GM18519 (cell line): ENCODE measurements around the gene SLC12A8.

Experiments used
- ATAC-seq: cut with Tn5 transposase; IDR thresholded peaks from one replicate; pipeline ENCODE4 v1.9.1; 2021; ENCODE audit warnings: mild to moderate bottlenecking, moderate library complexity; ENCODE audit not compliant: unreplicated experiment, low FRiP score

The SLC12A8 gene

GRCh38 chr3:125219261-125219701 lies 6.7 kb upstream of the SLC12A8 start:
- no peak for ATAC-seq

- ATAC-seq = no peak
Measured at GRCh38 chr3:125214738-125215137, 2.2 kb upstream of the SLC12A8 start.

- no peak for ATAC-seq
Measured at GRCh38 chr3:125213946-125214542, 1.5 kb upstream of the SLC12A8 start.

- ATAC-seq = no peak
Measured at GRCh38 chr3:125213364-125213755, 812 bp upstream of the SLC12A8 start.

GRCh38 chr3:125212091-125212508 lies 448 bp downstream of the SLC12A8 start:
- ATAC-seq = no peak

- no peak for ATAC-seq
Measured at GRCh38 chr3:125211523-125212090, 941 bp downstream of the SLC12A8 start.

GRCh38 chr3:125207949-125208568 lies 4.5 kb downstream of the SLC12A8 start:
- ATAC-seq = no peak

- no peak for ATAC-seq
Measured at GRCh38 chr3:125207507-125207906, 5.0 kb downstream of the SLC12A8 start.

GRCh38 chr3:125206934-125207333 lies 5.6 kb downstream of the SLC12A8 start:
- no peak for ATAC-seq

- no peak for ATAC-seq
Measured at GRCh38 chr3:125203731-125204130, 8.8 kb downstream of the SLC12A8 start.

GRCh38 chr3:125202197-125202596 lies 10.4 kb downstream of the SLC12A8 start:
- ATAC-seq = no peak

- ATAC-seq = peak; percentile 50
Measured at GRCh38 chr3:125200731-125201139, 11.8 kb downstream of the SLC12A8 start.

- no peak for ATAC-seq
Measured at GRCh38 chr3:125194849-125195601, 17.5 kb downstream of the SLC12A8 start.

- ATAC-seq = no peak
Measured at GRCh38 chr3:125194061-125194848, 18.3 kb downstream of the SLC12A8 start.

GRCh38 chr3:125192190-125193035 lies 20.1 kb downstream of the SLC12A8 start:
- no peak for ATAC-seq

- no peak for ATAC-seq
Measured at GRCh38 chr3:125191730-125192129, 20.8 kb downstream of the SLC12A8 start.

- ATAC-seq = no peak
Measured at GRCh38 chr3:125191256-125191655, 21.3 kb downstream of the SLC12A8 start.

GRCh38 chr3:125190786-125191185 lies 21.8 kb downstream of the SLC12A8 start:
- no peak for ATAC-seq

GRCh38 chr3:125189378-125190165 lies 23.0 kb downstream of the SLC12A8 start:
- no peak for ATAC-seq
